ENCODE measurements around the gene FTL. TPM values are rescaled to one million over a fixed set of nuclear protein-coding genes. Genes with fewer than 3 reads are reported as not detected.

Gene FTL
- total and polyA plus RNA-seq, 2 donors (not counting 3 experiments of a cell fraction or from before 2014, with no cell fraction given), result 1,937 to 2,748 TPM

- Histone ChIP-seq H3K27me3 (ENCODE audit: control insufficient read depth in 2 of 2, insufficient read depth in 2 of 2, low read length in 2 of 2) (no peaks in the 10 kb centered on the region), H4K20me1 (replicated peaks; ENCODE audit: control insufficient read depth, extremely low read depth, insufficient read depth, low read length) (no peaks in the 10 kb centered on the region), H3K4me1 (ENCODE audit: control insufficient read depth, extremely low read depth, insufficient read depth, low read length) (peaks cover 14% of the 10 kb centered on the region), H3K79me2 (ENCODE audit: control insufficient read depth, insufficient read depth, low read length) (peaks cover 59% of the 10 kb centered on the region), H3K4me2 (ENCODE audit: insufficient read depth, low read length) (peak overlapping the region; percentile 91), H3K27ac (ENCODE audit: insufficient read depth, low read depth, low read length) (peak overlapping the region; percentile 61), H3K36me3 (ENCODE audit: control insufficient read depth in 2 of 2, extremely low read depth in 1 of 2, insufficient read depth in 2 of 2, low read length in 2 of 2) (no peaks in the 10 kb centered on the region), H3K9ac (replicated peaks; ENCODE audit: extremely low read depth, insufficient read depth, low read length) (peak overlapping the region; percentile 75), H3K9me3 (replicated peaks; ENCODE audit: control insufficient read depth, insufficient read depth, low read length) (no peaks in the 10 kb centered on the region), H2AFZ (ENCODE audit: low read depth, low read length) (peak overlapping the region; percentile 77), H3K9me1 (replicated peaks; ENCODE audit: control insufficient read depth, extremely low read depth, insufficient read depth, low read length) (no peaks in the 10 kb centered on the region), H3K4me3 (replicated peaks in 1 of 3; ENCODE audit: insufficient read depth in 1 of 3, low read depth in 1 of 3, low read length in 3 of 3) (peak overlapping the region; percentile 66 to 88 (median 79))
- ChIA-PET POLR2A (interaction anchor here (1.2 to 1.5 kb wide), 3 partner anchors 17 to 375 kb away, joined by 3 to 6 read pairs (median 3); partner anchors contain the start of genes RPL18 and SPHK2), CTCF (interaction anchor here (0.6 to 3.3 kb wide), 23 partner anchors 16 to 1125 kb away, joined by 3 to 41 read pairs (median 5); partner anchors contain the start of genes LIN7B and PPP1R15A)
- no peak for DNase-seq (ENCODE audit: low read depth, low spot score)
- dilution Hi-C loops (cut with MboI; ENCODE audit: extremely low pct_ligation_motif_present, low sequenced_read_pairs), result no loop called here
- FAIRE-seq, result no peak
- intact Hi-C loops (cut with micrococcal nuclease), result loop anchor here (10.0 kb wide), 2 partner anchors 161 to 359 kb away; partner anchors contain the start of genes DBP, HRC and TRPM4
- BruUV-seq (replicated peaks), result no TSS peak
- no peak for TF ChIP-seq POLR2A (IDR thresholded peaks at IDR 0.05; ENCODE audit: low read depth, low read length)
- TF ChIP-seq EZH2 (IDR thresholded peaks at IDR 0.05; ENCODE audit: borderline replicate concordance, low read depth, low read length, severe bottlenecking), result no peak
- TF ChIP-seq POLR2AphosphoS5 (IDR thresholded peaks at IDR 0.05; ENCODE audit: insufficient read depth, low read depth, low read length), result no peak
- TF ChIP-seq MYC (IDR thresholded peaks at IDR 0.05; ENCODE audit: low read depth, low read length), result no peak
- no peak for TF ChIP-seq MAX (IDR thresholded peaks at IDR 0.05; ENCODE audit: insufficient read depth, insufficient read length)
Observed at GRCh38 chr19:48994035-48994386, 28.9 kb downstream of the FTL start.

GRCh38 chr19:48997972-48998371 lies 32.9 kb downstream of the FTL start:
- DNase-seq (ENCODE audit: low read depth, low spot score), result peak; percentile 47
- peaks cover 0 to 2% of the 10 kb centered on the region in 2 experiments for H3K36me3 ChIP-seq (ENCODE audit: control insufficient read depth in 2 of 2, extremely low read depth in 1 of 2, insufficient read depth in 2 of 2, low read length in 2 of 2)
- H3K9me3 ChIP-seq (replicated peaks; ENCODE audit: control insufficient read depth, insufficient read depth, low read length), result no peaks in the 10 kb centered on the region
- peaks cover 7% of the 10 kb centered on the region for H3K4me1 ChIP-seq (ENCODE audit: control insufficient read depth, extremely low read depth, insufficient read depth, low read length)
- BruUV-seq (replicated peaks), result no TSS peak
- intact Hi-C loops (cut with micrococcal nuclease) (loop anchor here (2.0 to 10.0 kb wide), 3 partner anchors 77 to 363 kb away; partner anchors contain the start of genes DBP, HRC and TRPM4), dilution Hi-C loops (cut with MboI; ENCODE audit: extremely low pct_ligation_motif_present, low sequenced_read_pairs) (no loop called here)
- no peaks in the 10 kb centered on the region for H4K20me1 ChIP-seq (replicated peaks; ENCODE audit: control insufficient read depth, extremely low read depth, insufficient read depth, low read length)
- H3K9me1 ChIP-seq (replicated peaks; ENCODE audit: control insufficient read depth, extremely low read depth, insufficient read depth, low read length), result no peaks in the 10 kb centered on the region
- no peak overlapping the region for H3K4me3 ChIP-seq (replicated peaks in 1 of 3; ENCODE audit: insufficient read depth in 1 of 3, low read depth in 1 of 3, low read length in 3 of 3)
- peak; percentile 37 for FAIRE-seq
- H3K27me3 ChIP-seq (ENCODE audit: control insufficient read depth in 2 of 2, insufficient read depth in 2 of 2, low read length in 2 of 2), result no peaks in the 10 kb centered on the region
- TF ChIP-seq CTCF (IDR thresholded peaks at IDR 0.05; ENCODE audit: extremely low read depth in 1 of 2, insufficient read depth in 1 of 2, low read depth in 1 of 2, low read length in 2 of 2), result peak; percentile 64 to 69
- no peak for TF ChIP-seq GATA2 (IDR thresholded peaks at IDR 0.05; ENCODE audit: insufficient read depth, insufficient read length, low read depth, low read length)
- H3K27ac ChIP-seq (ENCODE audit: insufficient read depth, low read depth, low read length), result no peak overlapping the region
- H2AFZ ChIP-seq (ENCODE audit: low read depth, low read length), result no peak overlapping the region
- H3K9ac ChIP-seq (replicated peaks; ENCODE audit: extremely low read depth, insufficient read depth, low read length), result no peak overlapping the region
- H3K4me2 ChIP-seq (ENCODE audit: insufficient read depth, low read length), result no peak overlapping the region
- ChIA-PET CTCF (interaction anchor here (0.6 to 2.3 kb wide), 14 partner anchors 10 to 227 kb away, joined by 3 to 12 read pairs (median 5); no protein-coding TSS in a partner anchor), POLR2A (interaction anchor here (1.0 kb wide), 1 partner anchor 33 kb away, joined by 3 read pairs; the partner anchor contains the start of gene FTL)
- H3K79me2 ChIP-seq (ENCODE audit: control insufficient read depth, insufficient read depth, low read length), result peaks cover 39% of the 10 kb centered on the region
